Frontal cortex (tissue), 4 donors: Measurements from ENCODE around the gene CEP78. TPM values are rescaled to one million over a fixed set of nuclear protein-coding genes. Genes with fewer than 3 reads are reported as not detected.
"Not testable (repeated sequence)": the region's sequence is repeated elsewhere in the genome, so short reads cannot be mapped to it uniquely, and the experiment has no call there.

ENCODE experiments used
- DNase-seq, 2 donors: peaks; one replicate each; pipeline ENCODE4 v3.0.0; 2012; ENCODE audit warnings: low spot score in 2 of 2
- FAIRE-seq: peaks from 2 replicates; lab custom pipeline; 2012; peaks lifted over from hg19 to GRCh38; lab: Jason Lieb, UNC
- total RNA-seq: library from RNA; depleted of rRNA; stranded (reverse); fragments of >200 nt; gene quantifications from one replicate; pipeline ENCODE4 v1.2.3, GENCODE V29; 2014
- donor health status: control.
- donor health status: control.
- donor health status: control.

CEP78 gene, protein sequence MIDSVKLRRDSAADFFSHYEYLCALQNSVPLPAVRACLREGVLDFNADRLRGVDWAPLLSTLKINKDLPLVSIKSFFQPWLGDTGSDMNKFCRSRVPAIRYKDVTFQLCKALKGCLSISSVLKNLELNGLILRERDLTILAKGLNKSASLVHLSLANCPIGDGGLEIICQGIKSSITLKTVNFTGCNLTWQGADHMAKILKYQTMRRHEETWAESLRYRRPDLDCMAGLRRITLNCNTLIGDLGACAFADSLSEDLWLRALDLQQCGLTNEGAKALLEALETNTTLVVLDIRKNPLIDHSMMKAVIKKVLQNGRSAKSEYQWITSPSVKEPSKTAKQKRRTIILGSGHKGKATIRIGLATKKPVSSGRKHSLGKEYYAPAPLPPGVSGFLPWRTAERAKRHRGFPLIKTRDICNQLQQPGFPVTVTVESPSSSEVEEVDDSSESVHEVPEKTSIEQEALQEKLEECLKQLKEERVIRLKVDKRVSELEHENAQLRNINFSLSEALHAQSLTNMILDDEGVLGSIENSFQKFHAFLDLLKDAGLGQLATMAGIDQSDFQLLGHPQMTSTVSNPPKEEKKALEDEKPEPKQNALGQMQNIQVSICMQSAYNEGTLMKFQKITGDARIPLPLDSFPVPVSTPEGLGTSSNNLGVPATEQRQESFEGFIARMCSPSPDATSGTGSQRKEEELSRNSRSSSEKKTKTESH
- total RNA-seq, result 42.0 TPM

- FAIRE-seq, result no peak
- DNase-seq, result peak; percentile 77 to 86
Observed at GRCh38 chr9:78235762-78236550, at the start of gene CEP78. Gene CEP78, plus strand, starts transcription at chr9:78236075. Its CDS starts 276 bp downstream, at chr9:78236351.

DNA sequence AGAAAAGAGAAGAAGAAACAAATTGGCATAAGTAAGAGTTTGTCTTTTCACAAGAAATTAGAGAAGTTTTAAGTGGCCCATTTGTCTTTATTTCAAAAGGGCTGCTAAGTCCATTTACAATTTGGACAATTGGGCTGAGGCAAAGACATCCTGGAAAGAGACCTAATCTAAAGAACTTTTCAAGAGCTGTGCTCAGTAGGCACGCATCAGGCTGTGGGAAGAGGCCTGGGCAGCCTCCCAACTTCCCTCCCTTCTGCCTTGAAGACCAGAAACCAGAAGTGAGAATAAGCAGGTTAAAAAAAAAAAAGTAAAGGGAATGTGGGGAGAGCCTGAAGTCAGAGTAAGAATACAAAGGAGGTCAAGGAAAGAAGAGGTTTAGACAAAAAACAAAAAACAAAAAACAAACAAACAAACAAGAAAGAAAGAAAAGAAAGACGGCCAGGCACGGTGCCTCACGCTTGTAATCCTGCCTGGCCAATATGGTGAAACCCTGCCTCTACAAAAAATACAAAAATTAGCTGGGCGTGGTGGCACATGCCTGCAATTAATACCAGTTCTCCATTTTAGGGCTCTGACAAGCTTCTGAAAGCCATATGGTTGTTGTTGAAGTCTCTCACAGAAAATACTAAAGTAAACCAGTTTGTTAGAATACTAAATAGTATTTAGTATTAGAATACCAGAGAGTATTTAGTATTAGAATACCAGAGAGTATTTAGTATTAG is 48.0 kb upstream of the CEP78 start:
- FAIRE-seq (no peak), DNase-seq (no peak)

DNA sequence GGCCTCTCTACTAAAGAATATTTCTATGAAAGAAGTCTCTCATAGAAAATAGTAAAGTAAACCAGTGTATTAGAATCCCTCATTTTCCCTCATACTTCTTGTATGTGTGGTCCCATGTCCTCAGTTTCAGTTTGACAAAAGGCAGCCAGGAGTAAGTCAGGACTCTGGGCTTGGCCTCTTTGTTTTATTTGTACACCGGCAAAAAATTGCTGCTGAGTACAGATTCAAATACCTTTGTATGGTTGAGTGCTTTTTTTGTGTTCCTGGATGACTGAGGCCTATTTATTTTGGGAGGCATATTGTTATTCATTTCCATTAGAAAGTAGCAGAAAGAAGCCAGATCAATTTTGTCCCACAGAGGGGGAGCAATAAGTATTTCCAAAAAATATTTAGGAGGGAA is 47.3 kb upstream of the CEP78 start:
- DNase-seq (no peak), FAIRE-seq (no peak)

DNA sequence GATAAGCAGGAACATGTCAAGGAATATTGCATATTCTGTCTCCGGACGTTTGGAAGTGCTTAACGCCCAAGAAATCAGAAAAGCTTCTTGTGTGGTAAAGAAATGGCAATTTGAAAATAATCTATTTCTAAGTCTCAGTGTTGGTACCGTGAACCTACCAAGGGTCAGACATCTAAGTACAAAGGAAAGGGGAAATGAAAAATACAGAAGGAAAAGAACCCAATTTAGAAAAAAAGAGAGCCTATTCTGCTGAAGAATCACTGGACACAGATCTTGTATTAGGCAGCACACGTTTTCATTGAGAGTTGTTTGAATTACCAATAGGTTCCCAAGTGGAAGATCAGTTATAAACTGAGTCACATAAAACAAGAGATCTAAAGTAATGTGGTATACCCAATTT is 46.9 kb upstream of the CEP78 start:
- DNase-seq (no peak), FAIRE-seq (no peak)

GRCh38 chr9:78189461-78189860 is 46.4 kb upstream of the CEP78 start:
- DNase-seq (no peak), FAIRE-seq (no peak)

GRCh38 chr9:78191931-78192330 is 43.9 kb upstream of the CEP78 start:
- FAIRE-seq, result no peak
- no peak for DNase-seq

DNA sequence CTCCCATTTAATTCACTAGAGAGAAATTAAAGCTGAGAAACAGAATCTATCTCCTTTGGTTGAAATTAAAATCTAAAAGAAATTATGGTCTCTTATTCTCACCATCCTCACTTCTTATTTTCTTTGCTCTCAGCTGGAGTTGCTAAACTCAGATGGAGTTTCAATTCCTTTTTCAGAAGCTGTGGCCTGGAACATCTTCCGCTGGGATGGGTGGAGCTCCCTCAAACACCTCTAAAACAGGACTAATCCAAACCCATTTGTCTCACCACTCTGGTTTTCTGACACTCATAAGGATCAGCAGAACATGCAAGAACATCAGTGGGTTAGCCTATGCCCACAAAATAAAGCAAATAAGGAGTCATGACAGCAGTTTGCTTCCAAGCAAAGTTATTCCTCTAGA is 39.6 kb upstream of the CEP78 start:
- FAIRE-seq, result no peak
- no peak for DNase-seq

- FAIRE-seq, DNase-seq: not testable (repeated sequence)
Observed at GRCh38 chr9:78201158-78201777, 34.6 kb upstream of the CEP78 start.

DNA sequence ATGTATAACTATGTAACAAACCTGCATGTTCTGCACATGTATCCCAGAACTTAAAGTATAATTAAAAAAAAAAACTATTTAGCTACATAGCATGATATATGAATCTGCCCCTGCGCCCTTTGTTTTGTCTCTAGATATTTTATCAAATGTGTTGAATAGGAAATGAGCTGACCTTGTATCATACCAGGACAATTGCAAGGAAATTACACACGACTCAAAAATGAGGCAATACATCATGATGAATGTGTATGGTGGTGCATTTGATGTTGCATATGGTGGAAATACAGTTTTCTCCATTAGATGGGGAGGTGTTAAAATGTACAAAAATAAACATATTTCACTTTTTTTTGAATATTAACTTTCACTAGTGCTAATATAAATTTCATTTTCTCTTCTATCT is 28.6 kb upstream of the CEP78 start:
- DNase-seq (no peak), FAIRE-seq (no peak)

- no peak for DNase-seq
- no peak for FAIRE-seq
Observed at GRCh38 chr9:78207901-78208300, 28.0 kb upstream of the CEP78 start.

- DNase-seq (no peak), FAIRE-seq (no peak)
Observed at GRCh38 chr9:78209127-78209526, 26.7 kb upstream of the CEP78 start.

GRCh38 chr9:78210841-78211301 is 25.0 kb upstream of the CEP78 start:
- FAIRE-seq (no peak), DNase-seq (no peak)

DNA sequence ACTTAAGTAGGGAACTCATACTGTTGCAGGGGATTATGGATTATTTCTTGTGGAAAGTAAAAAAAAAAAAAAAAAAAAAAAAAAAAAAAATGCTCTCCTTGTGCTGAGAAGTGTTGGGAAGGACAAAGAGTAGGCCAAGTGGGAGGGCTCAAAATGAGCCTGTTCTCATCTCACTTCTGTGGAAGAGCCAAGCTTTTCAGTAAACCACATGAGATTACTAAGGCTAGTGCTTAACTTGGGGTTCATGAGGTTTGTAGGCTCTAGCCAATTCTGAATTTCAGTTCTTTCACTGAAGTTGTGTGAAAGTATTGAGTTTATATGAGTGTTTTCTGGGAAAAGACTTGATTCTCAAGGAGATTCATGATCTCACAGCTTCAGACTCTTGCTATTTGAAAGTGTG is 23.0 kb upstream of the CEP78 start:
- DNase-seq (no peak), FAIRE-seq (no peak)

GRCh38 chr9:78213712-78214111 is 22.2 kb upstream of the CEP78 start:
- peak in 1 of 2 donors; percentile 39 for DNase-seq
- peak; percentile 37 for FAIRE-seq

GRCh38 chr9:78214492-78214891 is 21.4 kb upstream of the CEP78 start:
- DNase-seq, result no peak
- no peak for FAIRE-seq

DNA sequence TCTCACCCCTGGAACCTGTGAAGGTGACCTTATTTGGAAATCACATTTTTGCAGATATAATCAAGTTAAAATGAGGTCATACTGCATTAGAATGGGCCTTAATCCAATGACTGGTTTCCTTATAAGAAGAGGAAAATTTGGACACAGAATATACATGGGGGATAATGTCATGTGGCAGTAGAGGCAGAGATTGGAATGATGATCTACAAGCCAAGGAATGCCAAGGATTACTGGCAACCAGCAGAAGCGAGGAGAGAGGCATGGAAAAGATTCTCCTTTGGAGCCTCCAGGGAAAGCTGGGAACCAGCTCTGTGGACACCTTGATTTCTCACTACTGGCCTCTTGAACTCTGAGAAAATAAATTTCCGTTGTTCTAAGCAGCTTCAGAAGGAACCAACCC is 20.2 kb upstream of the CEP78 start:
- FAIRE-seq, result no peak

DNA sequence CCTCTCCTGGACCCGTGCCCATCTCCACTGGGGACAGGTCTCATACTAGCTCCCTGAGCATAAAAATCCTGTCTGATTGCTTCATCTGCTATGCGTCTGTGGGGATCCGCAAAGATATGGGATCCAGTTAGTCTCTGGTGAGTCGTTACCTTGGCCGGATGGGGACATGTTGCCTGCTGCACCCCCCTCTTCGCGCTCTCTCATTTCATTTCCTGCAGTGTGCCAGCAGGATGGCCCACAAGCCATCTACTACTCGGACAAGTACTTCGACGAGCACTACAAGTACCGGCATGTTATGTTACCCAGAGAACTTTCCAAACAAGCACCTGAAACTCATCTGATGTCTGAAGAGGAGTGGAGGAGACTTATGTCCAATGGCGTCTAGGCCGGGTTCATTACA is 17.0 kb upstream of the CEP78 start:
- DNase-seq (no peak), FAIRE-seq (no peak)

More for the DNA sequence above, 20.2 kb upstream of the CEP78 start:
- DNase-seq, result no peak

GRCh38 chr9:78221425-78221824 is 14.4 kb upstream of the CEP78 start:
- DNase-seq (no peak), FAIRE-seq (no peak)

- not testable (repeated sequence) for DNase-seq, FAIRE-seq
Observed at GRCh38 chr9:78221841-78222240, 14.0 kb upstream of the CEP78 start.
